HCT116 (cell line): ENCODE measurements around the gene MMP17. TPM values are rescaled to one million over a fixed set of nuclear protein-coding genes. Genes with fewer than 3 reads are reported as not detected.

Source experiments
- ATAC-seq: fragments of 200-7000 bp; cut with Tn5 transposase; 2 replicates; pipeline ENCODE4 v1.9.1; 2020; ENCODE audit warnings: mild to moderate bottlenecking, moderate library complexity
- BruUV-seq: library from RNA; stranded (reverse); fragments of 400-500 nt; replicated peaks from 2 replicates; lab custom pipeline; 2021; lab: Mats Ljungman, UMichigan
- CTCF ChIA-PET: fragments of 300-600 bp; sonication (Branson Sonifier 250); formaldehyde crosslinking; loops from one replicate; lab custom pipeline; 2021; ENCODE audit warnings: antibody characterized with exemption; lab: Charles Lee
- POLR2A ChIA-PET: fragments of 300-600, 350-600 bp; sonication (Branson Sonifier 250); formaldehyde crosslinking; loops from one replicate; lab custom pipeline; 2021; ENCODE audit warnings: antibody characterized with exemption; lab: Charles Lee
- RAD21 ChIA-PET, 2 experiments: fragments of 300-600 bp; sonication (Branson Sonifier 250); formaldehyde crosslinking; loops; one replicate each; lab custom pipeline; 2023; ENCODE audit warnings: low total read pairs in 2 of 2; ENCODE audit not compliant: uncharacterized antibody in 2 of 2, unreplicated experiment in 2 of 2, low non-redundant PET in 1 of 2; lab: Charles Lee
- DNase-seq: peaks from one replicate; pipeline ENCODE4 v3.0.0-alpha.2; 2010; ENCODE audit warnings: low read depth, low spot score
- H2AFZ ChIP-seq: fragments of 200-600 bp; shearing (Covaris generic), sonication (generic); 2 replicates; pipeline ENCODE4 v1.6.1; 2017; ENCODE audit warnings: low read depth, mixed run types, mixed read lengths, antibody characterized with exemption, low read length; ENCODE audit not compliant: poor library complexity, severe bottlenecking
- H3K27ac ChIP-seq: 2 replicates; pipeline ENCODE4 v1.5.1; 2012; ENCODE audit warnings: low read depth, low read length
- H3K27me3 ChIP-seq: fragments of 200-600 bp; sonication (generic); 2 replicates; pipeline ENCODE4 v1.6.1; 2016; ENCODE audit warnings: mixed run types, low read length, mixed read lengths; ENCODE audit not compliant: insufficient read depth
- H3K36me3 ChIP-seq, 2 experiments: fragments of 200-500 bp in 1 of 2; fragments of 200-600 bp in 1 of 2; sonication (Bioruptor generic) in 1 of 2; sonication (generic) in 1 of 2; 2 replicates each; pipeline versions ENCODE4 v1.5.1 to v1.6.1; 2014 to 2016; ENCODE audit warnings: low read length in 2 of 2, inconsistent platforms in 1 of 2, mixed read lengths in 1 of 2, mixed run types in 1 of 2; ENCODE audit not compliant: insufficient read depth in 2 of 2, control insufficient read depth in 1 of 2
- H3K4me1 ChIP-seq, 2 experiments: fragments of 200-600 bp in 1 of 2; sonication (generic) in 1 of 2; 2 replicates each; pipeline versions ENCODE4 v1.5.1 to v1.6.1; 2012 to 2017; ENCODE audit warnings: low read length in 2 of 2, inconsistent platforms in 1 of 2, mild to moderate bottlenecking in 1 of 2, mixed read lengths in 1 of 2, mixed run types in 1 of 2, moderate library complexity in 1 of 2; ENCODE audit not compliant: insufficient read depth in 2 of 2, control insufficient read depth in 1 of 2
- H3K4me2 ChIP-seq: fragments of 200-600 bp; sonication (generic); 2 replicates; pipeline ENCODE4 v1.6.1; 2017; ENCODE audit warnings: mixed run types, low read length, mixed read lengths
- H3K4me3 ChIP-seq, 2 experiments: fragments of 200-600 bp in 1 of 2; sonication (generic) in 1 of 2; replicated peaks in 1 of 2; 2 replicates each; pipeline ENCODE4 v1.5.1; 2011 to 2016; ENCODE audit warnings: low read length in 2 of 2, control low read depth in 1 of 2, low read depth in 1 of 2, mild to moderate bottlenecking in 1 of 2, mixed read lengths in 1 of 2, mixed run types in 1 of 2
- H3K79me2 ChIP-seq: fragments of 200-600 bp; sonication (generic); 2 replicates; pipeline ENCODE4 v1.6.1; 2017; ENCODE audit warnings: mild to moderate bottlenecking, mixed run types, low read length, moderate library complexity, mixed read lengths; ENCODE audit not compliant: insufficient read depth
- H3K9ac ChIP-seq: fragments of 200-600 bp; sonication (generic); 2 replicates; pipeline ENCODE4 v1.6.1; 2016; ENCODE audit warnings: low read length, mixed read lengths
- H3K9me2 ChIP-seq: fragments of 200-600 bp; sonication (generic), shearing (Covaris generic); 2 replicates; pipeline ENCODE4 v1.6.1; 2017; ENCODE audit warnings: mixed run types, mild to moderate bottlenecking, moderate library complexity; ENCODE audit not compliant: insufficient read depth
- H3K9me3 ChIP-seq, 2 experiments: fragments of 200-500 bp in 1 of 2; fragments of 200-600 bp in 1 of 2; sonication (Bioruptor generic) in 1 of 2; sonication (generic) in 1 of 2; 2 replicates each; pipeline ENCODE4 v1.6.1; 2014 to 2017; ENCODE audit warnings: low read length in 2 of 2, mixed read lengths in 2 of 2, inconsistent platforms in 1 of 2, low read depth in 1 of 2, mild to moderate bottlenecking in 1 of 2, mixed run types in 1 of 2, moderate library complexity in 1 of 2; ENCODE audit not compliant: control insufficient read depth in 1 of 2, insufficient read depth in 1 of 2
- H4K20me1 ChIP-seq: fragments of 200-600 bp; sonication (generic), shearing (Covaris generic); 2 replicates; pipeline ENCODE4 v1.6.1; 2017; ENCODE audit warnings: mixed run types, mild to moderate bottlenecking, moderate library complexity; ENCODE audit not compliant: insufficient read depth
- EGR1 ChIP-seq: IDR thresholded peaks from 2 replicates; pipeline ENCODE4 v1.6.1; 2012; ENCODE audit warnings: low read depth
- EZH2 ChIP-seq: fragments of 200-600 bp; sonication (generic); IDR thresholded peaks from 2 replicates; pipeline ENCODE4 v1.6.1; 2017; ENCODE audit warnings: antibody characterized with exemption, mixed run types
- EZH2phosphoT487 ChIP-seq: fragments of 200-600 bp; IDR thresholded peaks from 2 replicates; pipeline ENCODE4 v1.6.1; 2018; ENCODE audit warnings: antibody characterized with exemption, borderline replicate concordance
- FOSL1 ChIP-seq: IDR thresholded peaks from 2 replicates; pipeline ENCODE4 v1.6.1; 2012; ENCODE audit warnings: low read depth
- RAD21 ChIP-seq: IDR thresholded peaks from 2 replicates; pipeline ENCODE4 v1.6.1; 2012; ENCODE audit warnings: low read depth, mild to moderate bottlenecking
- SIN3A ChIP-seq: IDR thresholded peaks from 2 replicates; pipeline ENCODE4 v1.6.1; 2012; ENCODE audit warnings: low read depth
- YY1 ChIP-seq: IDR thresholded peaks from 2 replicates; pipeline ENCODE4 v1.6.1; 2011; ENCODE audit warnings: low read length, low read depth, moderate library complexity, mild to moderate bottlenecking; ENCODE audit not compliant: insufficient replicate concordance; ENCODE audit errors: extremely low read depth
- ZBTB33 ChIP-seq: IDR thresholded peaks from 2 replicates; pipeline ENCODE4 v1.6.1; 2011; ENCODE audit warnings: mild to moderate bottlenecking, low read length, moderate library complexity; ENCODE audit not compliant: insufficient replicate concordance; ENCODE audit errors: extremely low read depth
- ZFX ChIP-seq: fragments of 450-650 bp; IDR thresholded peaks from 2 replicates; pipeline ENCODE4 v1.6.1; 2017
- ZNF274 ChIP-seq: fragments of 200-500 bp; sonication (Bioruptor generic); IDR thresholded peaks from 2 replicates; pipeline ENCODE4 v1.6.1; 2014; ENCODE audit warnings: mild to moderate bottlenecking, low read depth, low read length, inconsistent platforms
- intact Hi-C: fragments of 100-400 bp; cut with micrococcal nuclease; formaldehyde crosslinking; loops from 2 replicates; pipeline ENCODE4 v1.10.0; 2022
- total RNA-seq: library from RNA; stranded (reverse); gene quantifications from one replicate; pipeline ENCODE4 v1.2.1, GENCODE V29; 2021; ENCODE audit not compliant: unreplicated experiment
- TF ChIP-seq, protein P1 (sequence below): IDR thresholded peaks from 2 replicates; pipeline ENCODE4 v1.6.1; 2012
- TF ChIP-seq, protein P2 (sequence below), 3 experiments: fragments of 200-600 bp in 1 of 3; sonication (generic) in 1 of 3; IDR thresholded peaks in 2 of 3; conservative IDR thresholded peaks in 1 of 3; 2 replicates each; pipeline ENCODE4 v1.5.1; 2012 to 2017; ENCODE audit warnings: low read depth in 2 of 3, low read length in 2 of 3, antibody characterized with exemption in 1 of 3, borderline replicate concordance in 1 of 3, control low read depth in 1 of 3, mild to moderate bottlenecking in 1 of 3, mixed read lengths in 1 of 3, mixed run types in 1 of 3, moderate library complexity in 1 of 3; ENCODE audit not compliant: insufficient read depth in 1 of 3

The MMP17 gene
- total RNA-seq, 1 experiment from 2014 or later = 14.3 TPM

GRCh38 chr12:131787143-131787660 lies 41.0 kb upstream of the MMP17 start:
- Histone ChIP-seq H4K20me1 (no peaks in the 10 kb centered on the region), H3K36me3 (peaks cover 9 to 46% of the 10 kb centered on the region in 2 experiments; a peak in 3 of 4 replicates), H3K9me2 (no peaks in the 10 kb centered on the region), H3K79me2 (peaks cover 20% of the 10 kb centered on the region), H3K9ac (no peak overlapping the region), H3K27ac (no peak overlapping the region), H3K9me3 (no peaks in the 10 kb centered on the region), H3K27me3 (no peaks in the 10 kb centered on the region), H3K4me1 (peaks cover 19 to 27% of the 10 kb centered on the region in 2 experiments), H3K4me2 (no peak overlapping the region), H2AFZ (no peak overlapping the region), H3K4me3 (no peak overlapping the region)
- TF ChIP-seq EZH2phosphoT487 (no peak), EGR1 (no peak), SIN3A (no peak), ZFX (no peak), FOSL1 (no peak), RAD21 (no peak), EZH2 (no peak), ZBTB33 (no peak), ZNF274 (no peak), YY1 (no peak)
- TF ChIP-seq, protein P1, sequence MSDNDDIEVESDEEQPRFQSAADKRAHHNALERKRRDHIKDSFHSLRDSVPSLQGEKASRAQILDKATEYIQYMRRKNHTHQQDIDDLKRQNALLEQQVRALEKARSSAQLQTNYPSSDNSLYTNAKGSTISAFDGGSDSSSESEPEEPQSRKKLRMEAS = no peak
- TF ChIP-seq, protein P2, sequence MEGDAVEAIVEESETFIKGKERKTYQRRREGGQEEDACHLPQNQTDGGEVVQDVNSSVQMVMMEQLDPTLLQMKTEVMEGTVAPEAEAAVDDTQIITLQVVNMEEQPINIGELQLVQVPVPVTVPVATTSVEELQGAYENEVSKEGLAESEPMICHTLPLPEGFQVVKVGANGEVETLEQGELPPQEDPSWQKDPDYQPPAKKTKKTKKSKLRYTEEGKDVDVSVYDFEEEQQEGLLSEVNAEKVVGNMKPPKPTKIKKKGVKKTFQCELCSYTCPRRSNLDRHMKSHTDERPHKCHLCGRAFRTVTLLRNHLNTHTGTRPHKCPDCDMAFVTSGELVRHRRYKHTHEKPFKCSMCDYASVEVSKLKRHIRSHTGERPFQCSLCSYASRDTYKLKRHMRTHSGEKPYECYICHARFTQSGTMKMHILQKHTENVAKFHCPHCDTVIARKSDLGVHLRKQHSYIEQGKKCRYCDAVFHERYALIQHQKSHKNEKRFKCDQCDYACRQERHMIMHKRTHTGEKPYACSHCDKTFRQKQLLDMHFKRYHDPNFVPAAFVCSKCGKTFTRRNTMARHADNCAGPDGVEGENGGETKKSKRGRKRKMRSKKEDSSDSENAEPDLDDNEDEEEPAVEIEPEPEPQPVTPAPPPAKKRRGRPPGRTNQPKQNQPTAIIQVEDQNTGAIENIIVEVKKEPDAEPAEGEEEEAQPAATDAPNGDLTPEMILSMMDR (IDR thresholded peaks at IDR 0.05 in 2 of 3, conservative IDR thresholded peaks at IDR 0.05 in 1 of 3; ENCODE audit: borderline replicate concordance in 1 of 3, insufficient read depth in 1 of 3, low read depth in 2 of 3, low read length in 2 of 3) = no peak
- POLR2A ChIA-PET = no interaction called here
- DNase-seq (no peak), ATAC-seq (no peak)
- RAD21 ChIA-PET = no interaction called here
- CTCF ChIA-PET = no interaction called here
- BruUV-seq = no TSS peak
- intact Hi-C loops = no loop called here
